MM.1S (cell line): ENCODE data around the gene CLDN7.

Experiments used
- DNase-seq: peaks from one replicate; pipeline ENCODE4 v3.0.0-alpha.2; 2015
- H2AFZ ChIP-seq: fragments of 300-600 bp; sonication (generic); 2 replicates; pipeline ENCODE4 v1.6.0; 2016; ENCODE audit warnings: antibody characterized with exemption, low read length
- H3F3A ChIP-seq: fragments of 300-600 bp; sonication (generic); 2 replicates; pipeline ENCODE4 v1.6.1; 2016; ENCODE audit warnings: mild to moderate bottlenecking, antibody characterized with exemption, low read length, moderate library complexity, mixed read lengths; ENCODE audit not compliant: insufficient read depth
- H3K27ac ChIP-seq: fragments of 300-600 bp; sonication (generic); 2 replicates; pipeline ENCODE4 v1.5.1; 2016; ENCODE audit warnings: mild to moderate bottlenecking, low read length
- H3K27me3 ChIP-seq: fragments of 300-600 bp; sonication (generic); replicated peaks from 2 replicates; pipeline ENCODE4 v1.6.0; 2016; ENCODE audit warnings: low read length; ENCODE audit not compliant: insufficient read depth
- H3K36me3 ChIP-seq: fragments of 300-600 bp; sonication (generic); replicated peaks from 2 replicates; pipeline ENCODE4 v1.6.1; 2016; ENCODE audit warnings: mild to moderate bottlenecking, low read length, mixed read lengths; ENCODE audit not compliant: insufficient read depth
- H3K4me1 ChIP-seq: fragments of 300-600 bp; sonication (generic); 2 replicates; pipeline ENCODE4 v1.6.1; 2016; ENCODE audit warnings: low read length, mixed read lengths
- H3K4me2 ChIP-seq: fragments of 300-600 bp; sonication (generic); 2 replicates; pipeline ENCODE4 v1.6.0; 2016; ENCODE audit warnings: low read depth, low read length
- H3K4me3 ChIP-seq: fragments of 300-600 bp; sonication (generic); 2 replicates; pipeline ENCODE4 v1.5.1; 2016; ENCODE audit warnings: low read length, mixed read lengths
- H3K79me2 ChIP-seq: fragments of 300-600 bp; sonication (generic); 2 replicates; pipeline ENCODE4 v1.6.1; 2016; ENCODE audit warnings: mixed run types, low read length, mixed read lengths
- H3K9ac ChIP-seq: fragments of 300-600 bp; sonication (generic); 2 replicates; pipeline ENCODE4 v1.6.1; 2016; ENCODE audit warnings: low read length, mixed read lengths
- H3K9me2 ChIP-seq: fragments of 300-600 bp; sonication (generic); replicated peaks from 2 replicates; pipeline ENCODE4 v1.6.1; 2016; ENCODE audit warnings: mild to moderate bottlenecking, low read length, mixed read lengths; ENCODE audit not compliant: insufficient read depth
- H3K9me3 ChIP-seq: fragments of 300-600 bp; sonication (generic); replicated peaks from 2 replicates; pipeline ENCODE4 v1.6.1; 2016; ENCODE audit warnings: mild to moderate bottlenecking, low read length, mixed read lengths; ENCODE audit not compliant: insufficient read depth
- H4K20me1 ChIP-seq: fragments of 300-600 bp; sonication (generic); 2 replicates; pipeline ENCODE4 v1.6.1; 2016; ENCODE audit warnings: mild to moderate bottlenecking, low read length, moderate library complexity, mixed read lengths; ENCODE audit not compliant: insufficient read depth
- EZH2 ChIP-seq: fragments of 300-600 bp; sonication (generic); optimal IDR thresholded peaks from 2 replicates; pipeline ENCODE3; 2017; ENCODE audit warnings: low read depth, mild to moderate bottlenecking, antibody characterized with exemption, low read length, mixed read lengths
- EZH2phosphoT487 ChIP-seq: fragments of 300-600 bp; sonication (generic); IDR thresholded peaks from 2 replicates; pipeline ENCODE4 v1.6.1; 2018; ENCODE audit warnings: antibody characterized with exemption, low read length
- TF ChIP-seq, protein P1 (sequence below): fragments of 300-600 bp; sonication (generic); IDR thresholded peaks from 2 replicates; pipeline ENCODE4 v1.5.1; 2016; ENCODE audit warnings: antibody characterized with exemption, low read length, mixed read lengths

Gene CLDN7

DNA sequence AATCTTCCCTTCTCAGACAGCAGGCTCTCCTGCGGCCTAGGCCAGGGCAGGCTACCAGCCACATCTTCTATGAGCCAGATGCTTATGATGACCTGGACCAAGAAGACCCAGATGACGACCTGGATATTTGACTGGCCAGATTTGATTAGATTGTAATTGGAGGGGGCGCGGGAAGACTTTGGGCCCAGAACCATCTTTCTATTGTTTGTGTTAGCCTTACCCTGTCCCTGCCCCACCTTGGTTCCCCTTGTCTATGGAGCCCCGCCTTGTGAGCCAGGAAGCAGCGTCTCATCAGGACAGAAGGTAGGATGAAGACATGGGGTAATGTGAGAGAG is 2.8 kb downstream of the CLDN7 start:
- 0 out of 2 replicates have a peak, but pooled peaks cover under 1% of the 10 kb centered on the region for H3K36me3 ChIP-seq
- no peak overlapping the region for H3K4me3 ChIP-seq
- H3K9me3 ChIP-seq, result no peaks in the 10 kb centered on the region
- TF ChIP-seq EZH2 (no peak), EZH2phosphoT487 (no peak)
- TF ChIP-seq, protein P1, sequence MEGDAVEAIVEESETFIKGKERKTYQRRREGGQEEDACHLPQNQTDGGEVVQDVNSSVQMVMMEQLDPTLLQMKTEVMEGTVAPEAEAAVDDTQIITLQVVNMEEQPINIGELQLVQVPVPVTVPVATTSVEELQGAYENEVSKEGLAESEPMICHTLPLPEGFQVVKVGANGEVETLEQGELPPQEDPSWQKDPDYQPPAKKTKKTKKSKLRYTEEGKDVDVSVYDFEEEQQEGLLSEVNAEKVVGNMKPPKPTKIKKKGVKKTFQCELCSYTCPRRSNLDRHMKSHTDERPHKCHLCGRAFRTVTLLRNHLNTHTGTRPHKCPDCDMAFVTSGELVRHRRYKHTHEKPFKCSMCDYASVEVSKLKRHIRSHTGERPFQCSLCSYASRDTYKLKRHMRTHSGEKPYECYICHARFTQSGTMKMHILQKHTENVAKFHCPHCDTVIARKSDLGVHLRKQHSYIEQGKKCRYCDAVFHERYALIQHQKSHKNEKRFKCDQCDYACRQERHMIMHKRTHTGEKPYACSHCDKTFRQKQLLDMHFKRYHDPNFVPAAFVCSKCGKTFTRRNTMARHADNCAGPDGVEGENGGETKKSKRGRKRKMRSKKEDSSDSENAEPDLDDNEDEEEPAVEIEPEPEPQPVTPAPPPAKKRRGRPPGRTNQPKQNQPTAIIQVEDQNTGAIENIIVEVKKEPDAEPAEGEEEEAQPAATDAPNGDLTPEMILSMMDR, result no peak
- no peak for DNase-seq
- no peak overlapping the region for H2AFZ ChIP-seq
- no peaks in the 10 kb centered on the region for H3K79me2 ChIP-seq
- no peaks in the 10 kb centered on the region for H3F3A ChIP-seq
- H3K27me3 ChIP-seq, result peaks cover 40% of the 10 kb centered on the region
- H3K4me1 ChIP-seq, result peaks cover 4% of the 10 kb centered on the region; the same call in 1 of the 2 replicates
- H4K20me1 ChIP-seq, result no peaks in the 10 kb centered on the region
- no peak overlapping the region for H3K27ac ChIP-seq
- H3K9me2 ChIP-seq, result no peaks in the 10 kb centered on the region
- H3K4me2 ChIP-seq, result no peak overlapping the region
- no peak overlapping the region for H3K9ac ChIP-seq

DNA sequence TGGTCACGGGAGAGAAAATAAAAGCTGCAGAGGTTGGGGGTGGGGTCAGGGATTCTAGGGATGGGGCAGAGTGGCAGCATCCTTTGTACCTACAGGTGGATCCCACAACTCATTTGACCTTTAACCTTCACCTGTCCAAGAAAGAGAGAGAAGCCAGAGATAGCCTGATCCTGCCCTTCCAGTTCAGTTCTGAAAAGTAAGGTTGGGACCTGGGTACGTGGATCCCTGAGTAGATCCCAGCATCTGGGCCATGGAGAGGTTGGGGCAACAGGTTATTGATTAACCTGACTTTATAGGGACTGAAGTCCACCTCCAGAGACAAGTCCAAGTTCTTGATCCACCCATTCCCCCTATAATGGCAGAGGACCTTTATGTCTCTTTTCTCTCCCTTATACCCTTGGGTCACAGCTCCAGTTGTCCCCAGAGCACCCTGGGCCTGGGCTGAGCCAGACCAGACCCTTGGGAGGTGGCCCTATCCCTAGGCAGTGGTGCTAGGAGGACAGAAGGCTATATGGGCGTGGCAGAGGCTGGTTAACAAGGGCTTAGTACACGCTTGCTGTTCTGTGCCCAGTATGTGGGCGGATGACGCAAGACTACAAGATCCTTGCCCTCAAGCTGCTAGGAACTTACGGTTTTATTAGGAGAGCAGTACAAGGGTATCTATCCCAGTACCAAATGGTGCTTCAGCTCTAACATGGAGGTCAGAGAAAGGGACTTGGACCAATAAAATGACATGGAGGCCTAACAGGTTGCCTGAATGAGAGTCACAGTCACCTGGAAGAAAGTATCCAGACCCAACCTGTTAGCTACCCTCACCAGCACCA is 3.3 kb downstream of the CLDN7 start:
- no peaks in the 10 kb centered on the region for H3K9me2 ChIP-seq
- H3K79me2 ChIP-seq, result no peaks in the 10 kb centered on the region
- TF ChIP-seq EZH2phosphoT487 (no peak), EZH2 (no peak)
- TF ChIP-seq, protein P1, result no peak
- H3F3A ChIP-seq, result no peaks in the 10 kb centered on the region
- no peak overlapping the region for H3K4me3 ChIP-seq
- no peak overlapping the region for H3K27ac ChIP-seq
- H3K4me1 ChIP-seq, result peaks cover 4% of the 10 kb centered on the region; the same call in 1 of the 2 replicates
- peaks cover 34% of the 10 kb centered on the region for H3K27me3 ChIP-seq
- no peak for DNase-seq
- H3K9me3 ChIP-seq, result no peaks in the 10 kb centered on the region
- no peak overlapping the region for H3K4me2 ChIP-seq
- H2AFZ ChIP-seq, result no peak overlapping the region
- H3K9ac ChIP-seq, result no peak overlapping the region
- H4K20me1 ChIP-seq, result no peaks in the 10 kb centered on the region
- 0 out of 2 replicates have a peak, but pooled peaks cover 4% of the 10 kb centered on the region for H3K36me3 ChIP-seq

DNA sequence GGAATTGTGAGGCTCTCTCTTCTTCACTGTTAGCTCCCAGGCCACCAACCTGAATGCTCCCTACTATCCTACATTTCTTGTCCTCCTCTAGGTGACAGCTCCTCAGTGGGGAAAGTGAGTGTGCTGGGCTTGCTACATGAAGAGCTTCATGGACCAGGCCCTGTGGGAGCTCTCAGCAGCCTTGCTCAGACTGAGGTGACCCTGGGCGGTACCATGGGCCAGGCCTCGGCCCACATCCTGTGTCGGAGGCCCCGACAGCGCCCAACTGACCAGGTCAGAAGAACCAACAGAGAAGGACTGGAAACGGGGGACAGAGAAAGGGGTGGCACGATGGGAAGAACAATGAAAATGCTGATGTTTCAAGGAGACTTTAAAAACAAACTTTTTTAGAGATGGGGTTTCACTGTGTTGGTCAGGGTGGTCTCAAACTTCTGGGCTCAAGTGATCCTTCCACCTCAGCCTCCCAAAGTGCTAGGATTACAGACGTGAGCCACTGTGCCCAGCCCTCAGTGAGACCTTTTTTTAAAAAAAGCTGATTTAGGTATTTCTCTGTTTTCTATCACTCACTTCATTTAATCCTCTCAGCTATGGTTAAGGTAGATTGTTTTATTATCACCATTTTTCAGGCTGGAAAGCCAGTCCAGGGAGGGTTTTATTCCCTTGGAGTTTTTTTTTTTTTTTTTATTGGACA is 5.4 kb downstream of the CLDN7 start:
- Histone ChIP-seq H4K20me1 (no peaks in the 10 kb centered on the region), H3K27me3 (peaks cover 14% of the 10 kb centered on the region), H3K27ac (no peak overlapping the region), H3K4me1 (peaks cover 5% of the 10 kb centered on the region), H3K9me2 (no peaks in the 10 kb centered on the region), H3K9me3 (no peaks in the 10 kb centered on the region), H3K79me2 (peaks cover 11% of the 10 kb centered on the region), H3K4me3 (no peak overlapping the region), H3K9ac (no peak overlapping the region), H2AFZ (no peak overlapping the region), H3K4me2 (no peak overlapping the region), H3F3A (peaks cover 6% of the 10 kb centered on the region), H3K36me3 (0 out of 2 replicates have a peak, but pooled peaks cover 4% of the 10 kb centered on the region)
- DNase-seq, result no peak
- TF ChIP-seq EZH2phosphoT487, result no peak
